CD14-positive monocyte (primary cell): ENCODE data around the gene GNG11. TPM values are rescaled to one million over a fixed set of nuclear protein-coding genes. Genes with fewer than 3 reads are reported as not detected.

ENCODE experiments used
- DNase-seq, 3 donors: peaks; one replicate each; pipeline ENCODE4 v3.0.0-alpha.2; 2011 to 2022
- H2AFZ ChIP-seq: 2 replicates; pipeline ENCODE4 v1.6.0; 2012; ENCODE audit warnings: mild to moderate bottlenecking, low read depth, low read length, inconsistent platforms; ENCODE audit not compliant: insufficient read depth, poor library complexity, severe bottlenecking
- H3K27ac ChIP-seq, 2 donors: 1 replicate in 1 of 2; 2 replicates in 1 of 2; pipeline ENCODE4 v1.5.1; 2012 to 2013; ENCODE audit warnings: low read length in 2 of 2, control low read depth in 1 of 2, inconsistent platforms in 1 of 2, low read depth in 1 of 2, mild to moderate bottlenecking in 1 of 2
- H3K27me3 ChIP-seq, 2 donors: one replicate each; pipeline versions ENCODE4 v1.6.0 to v1.6.1; 2011 to 2013; ENCODE audit warnings: low read length in 2 of 2; ENCODE audit not compliant: control insufficient read depth in 2 of 2, insufficient read depth in 2 of 2
- H3K36me3 ChIP-seq, 2 donors: replicated peaks in 1 of 2; 1 replicate in 1 of 2; 2 replicates in 1 of 2; pipeline versions ENCODE4 v1.5.1 to v1.6.1; 2012 to 2013; ENCODE audit warnings: low read length in 2 of 2, control low read depth in 1 of 2, inconsistent platforms in 1 of 2, mild to moderate bottlenecking in 1 of 2; ENCODE audit not compliant: insufficient read depth in 2 of 2, control insufficient read depth in 1 of 2
- H3K4me1 ChIP-seq, 2 donors: 1 replicate in 1 of 2; 2 replicates in 1 of 2; pipeline versions ENCODE4 v1.5.1 to v1.6.1; 2012 to 2013; ENCODE audit warnings: low read length in 2 of 2, control low read depth in 1 of 2, inconsistent platforms in 1 of 2, mild to moderate bottlenecking in 1 of 2, moderate library complexity in 1 of 2; ENCODE audit not compliant: insufficient read depth in 2 of 2, control insufficient read depth in 1 of 2
- H3K4me2 ChIP-seq: replicated peaks from 2 replicates; pipeline ENCODE3; 2012; ENCODE audit warnings: low read length, moderate library complexity, mild to moderate bottlenecking; ENCODE audit not compliant: poor library complexity, severe bottlenecking; ENCODE audit errors: extremely low read depth
- H3K4me3 ChIP-seq, 3 experiments: fragments of 200-600 bp in 1 of 3; sonication (generic) in 1 of 3; replicated peaks in 1 of 3; 1 replicate in 2 of 3; 2 replicates in 1 of 3; pipeline ENCODE4 v1.5.1; 2011 to 2013; ENCODE audit warnings: low read length in 3 of 3, mild to moderate bottlenecking in 3 of 3, control low read depth in 2 of 3, low read depth in 2 of 3, inconsistent platforms in 1 of 3, moderate library complexity in 1 of 3
- H3K79me2 ChIP-seq: 2 replicates; pipeline ENCODE4 v1.6.0; 2012; ENCODE audit warnings: mild to moderate bottlenecking, control low read depth, inconsistent platforms, low read length, moderate library complexity; ENCODE audit not compliant: insufficient read depth
- H3K9ac ChIP-seq: 2 replicates; pipeline ENCODE4 v1.6.0; 2017; ENCODE audit warnings: low read length, mild to moderate bottlenecking; ENCODE audit not compliant: insufficient read depth, poor library complexity, severe bottlenecking
- H3K9me3 ChIP-seq, 2 donors: replicated peaks in 1 of 2; 1 replicate in 1 of 2; 2 replicates in 1 of 2; pipeline versions ENCODE4 v1.5.1 to v1.6.1; 2012 to 2013; ENCODE audit warnings: low read length in 2 of 2, control low read depth in 1 of 2; ENCODE audit not compliant: control insufficient read depth in 1 of 2, insufficient read depth in 1 of 2
- H4K20me1 ChIP-seq: 2 replicates; pipeline ENCODE4 v1.6.0; 2012; ENCODE audit warnings: mild to moderate bottlenecking, low read length, control low read depth, moderate library complexity; ENCODE audit not compliant: insufficient read depth
- H3K27ac Mint-ChIP-seq, 7 donors: one replicate each; pipeline ENCODE4 v1.8.0; 2020; ENCODE audit warnings: mild to moderate bottlenecking in 7 of 7, mixed read lengths in 7 of 7, moderate library complexity in 6 of 7, inconsistent platforms in 2 of 7
- H3K27me3 Mint-ChIP-seq, 3 donors: one replicate each; pipeline ENCODE4 v1.8.0; 2021 to 2022; ENCODE audit warnings: low read depth in 3 of 3, mild to moderate bottlenecking in 3 of 3, mixed read lengths in 3 of 3, moderate library complexity in 3 of 3, inconsistent platforms in 1 of 3
- H3K36me3 Mint-ChIP-seq, 2 donors: one replicate each; pipeline ENCODE4 v1.8.0; 2020; ENCODE audit warnings: mixed read lengths in 2 of 2, inconsistent platforms in 1 of 2, mild to moderate bottlenecking in 1 of 2
- H3K4me1 Mint-ChIP-seq: one replicate; pipeline ENCODE4 v1.8.0; 2020; ENCODE audit warnings: mild to moderate bottlenecking, mixed read lengths
- H3K4me3 Mint-ChIP-seq, 2 donors: one replicate each; pipeline ENCODE4 v1.8.0; 2020; ENCODE audit warnings: mild to moderate bottlenecking in 2 of 2, mixed read lengths in 2 of 2, moderate library complexity in 1 of 2
- H3K9me3 Mint-ChIP-seq, 7 donors: one replicate each; pipeline ENCODE4 v1.8.0; 2020 to 2022; ENCODE audit warnings: mixed read lengths in 7 of 7, mild to moderate bottlenecking in 6 of 7, moderate library complexity in 6 of 7, inconsistent platforms in 2 of 7
- CTCF ChIP-seq: fragments of 200-600 bp; IDR thresholded peaks from one replicate; pipeline ENCODE4 v1.8.0; 2022; ENCODE audit warnings: antibody characterized with exemption, mild to moderate bottlenecking
- WGBS: methylation state at CpG from one replicate; pipeline ENCODE4 v1.1.5; 2013; ENCODE audit warnings: missing lambda C conversion rate; ENCODE audit not compliant: insufficient coverage; 5-methylcytosine and 5-hydroxymethylcytosine counted together
- intact Hi-C, 2 donors: fragments of 100-400 bp; cut with micrococcal nuclease; formaldehyde crosslinking; loops; one replicate each; pipeline versions ENCODE4 v1.15.0 to v1.15.1; 2023
- polyA plus RNA-seq, 3 donors: library from polyadenylated mRNA; depleted of rRNA in 1 of 3; unstranded in 2 of 3; stranded (reverse) in 1 of 3; fragments of 300-500 nt in 2 of 3; fragments of >200 nt in 1 of 3; fragmentation: Illumina TruSeq in 2 of 3; gene quantifications; 1 replicate in 2 of 3; 2 replicates in 1 of 3; pipeline ENCODE4 v1.2.3, GENCODE V29; 2012 to 2021

Gene GNG11
- polyA plus RNA-seq, 3 donors = 1.0 to 1.6 TPM; not detected in 1

- Histone ChIP-seq H3K27me3 (peaks cover 28% of the 10 kb centered on the region in 2 donors), H3K4me1 (peaks cover 5 to 6% of the 10 kb centered on the region in 2 donors), H3K4me2 (no peak overlapping the region), H2AFZ (no peak overlapping the region), H3K9me3 (no peaks in the 10 kb centered on the region), H3K27ac (no peak overlapping the region), H3K36me3 (no peaks in the 10 kb centered on the region), H3K4me3 (no peak overlapping the region), H4K20me1 (no peaks in the 10 kb centered on the region), H3K79me2 (no peaks in the 10 kb centered on the region), H3K9ac (no peak overlapping the region)
- H3K4me3 Mint-ChIP-seq = peak overlapping the region in 1 of 2 donors; percentile 12
- DNase-seq = no peak
- peaks cover 10% of the 10 kb centered on the region for H3K4me1 Mint-ChIP-seq
- H3K27me3 Mint-ChIP-seq = peaks cover 18 to 38% (median 33%) of the 10 kb centered on the region in 3 donors
- no peaks in the 10 kb centered on the region for H3K36me3 Mint-ChIP-seq
- intact Hi-C loops = no loop called here
- no CpG with 5 or more reads among the region's 6 CpGs for WGBS
- no peak overlapping the region for H3K27ac Mint-ChIP-seq
- no peak for TF ChIP-seq CTCF
- peaks cover 0 to 1% (median 0%) of the 10 kb centered on the region in 7 donors for H3K9me3 Mint-ChIP-seq
These were observed 896 bp upstream of the GNG11 start for GRCh38 chr7:93920496-93921182.

GRCh38 chr7:93921186-93921585 is 349 bp upstream of the GNG11 start:
- H3K27me3 Mint-ChIP-seq = peaks cover 18 to 38% (median 33%) of the 10 kb centered on the region in 3 donors
- H3K9me3 Mint-ChIP-seq = peaks cover 0 to 1% (median 0%) of the 10 kb centered on the region in 7 donors

More at GRCh38 chr7:93921186-93921585, 349 bp upstream of the GNG11 start:
- Histone ChIP-seq H4K20me1 (no peaks in the 10 kb centered on the region), H3K9me3 (no peaks in the 10 kb centered on the region), H3K9ac (peak overlapping the region; percentile 45), H3K4me1 (peaks cover 5 to 6% of the 10 kb centered on the region in 2 donors), H2AFZ (peak overlapping the region; percentile 78), H3K79me2 (no peaks in the 10 kb centered on the region), H3K27ac (no peak overlapping the region), H3K27me3 (peaks cover 28% of the 10 kb centered on the region in 2 donors), H3K4me3 (peak overlapping the region in 1 of 3 experiments; percentile 72), H3K36me3 (no peaks in the 10 kb centered on the region), H3K4me2 (peak overlapping the region; percentile 73)
- Mint-ChIP-seq H3K4me1 (peaks cover 10% of the 10 kb centered on the region), H3K27ac (no peak overlapping the region), H3K36me3 (no peaks in the 10 kb centered on the region), H3K4me3 (peak overlapping the region in 1 of 2 donors; percentile 92)
- no peak for DNase-seq
- WGBS = no CpG with 5 or more reads among the region's 8 CpGs
- TF ChIP-seq CTCF = no peak
- intact Hi-C loops = no loop called here
